T-helper 1 cell treated with Interleukin-12 subunit alpha and Interleukin-12 subunit beta and Interleukin-4 antibody, amounts not matched to agents 30 ng/mL and 1 ng/mL, for 36 hours (primary cell): ENCODE data around the gene PPDPF. TPM values are rescaled to one million over a fixed set of nuclear protein-coding genes. Genes with fewer than 3 reads are reported as not detected.

ENCODE experiments used
- intact Hi-C: fragments of 100-400 bp; cut with micrococcal nuclease; formaldehyde crosslinking; loops from one replicate; pipeline ENCODE4 v1.15.1; 2024
- total RNA-seq: library from RNA; stranded (reverse); gene quantifications from 2 replicates; pipeline ENCODE4 v1.2.3, GENCODE V29; 2022

The PPDPF gene
- total RNA-seq, 1 donor from 2014 or later = 141 TPM

GRCh38 chr20:63536241-63536977, 15.8 kb downstream of the PPDPF start:
- intact Hi-C loops = loop anchor here (2.0 to 5.0 kb wide), 4 partner anchors 44 to 546 kb away; partner anchors contain the start of genes LKAAEAR1 and OPRL1

- intact Hi-C loops = loop anchor here (1.0 to 5.0 kb wide), 9 partner anchors 16 to 545 kb away; partner anchors contain the start of genes LKAAEAR1, OPRL1, PPDPF and RTEL1
These were observed 16.5 kb downstream of the PPDPF start, which contains the start of gene PTK6 for GRCh38 chr20:63536997-63537524. Gene PTK6 (minus strand): TSS chr20:63537376. CDS start chr20:63537314, 62 bp downstream.

GRCh38 chr20:63537525-63538203, 17.1 kb downstream of the PPDPF start:
- intact Hi-C loops = loop anchor here (1.0 to 5.0 kb wide), 15 partner anchors 16 to 545 kb away; partner anchors contain the start of genes LKAAEAR1, OPRL1, PPDPF and RTEL1

- intact Hi-C loops = loop anchor here (1.0 to 5.0 kb wide), 9 partner anchors 42 to 544 kb away; partner anchors contain the start of genes LKAAEAR1 and OPRL1
These were observed 17.9 kb downstream of the PPDPF start for GRCh38 chr20:63538204-63539091.

- intact Hi-C loops = loop anchor here (2.0 to 5.0 kb wide), 4 partner anchors 258 to 543 kb away; partner anchors contain the start of genes LKAAEAR1 and OPRL1
These were observed 18.5 kb downstream of the PPDPF start for GRCh38 chr20:63539092-63539430.

- intact Hi-C loops = loop anchor here (2.0 to 5.0 kb wide), 4 partner anchors 258 to 543 kb away; partner anchors contain the start of genes LKAAEAR1 and OPRL1
These were observed 19.1 kb downstream of the PPDPF start for GRCh38 chr20:63539441-63540370.

DNA sequence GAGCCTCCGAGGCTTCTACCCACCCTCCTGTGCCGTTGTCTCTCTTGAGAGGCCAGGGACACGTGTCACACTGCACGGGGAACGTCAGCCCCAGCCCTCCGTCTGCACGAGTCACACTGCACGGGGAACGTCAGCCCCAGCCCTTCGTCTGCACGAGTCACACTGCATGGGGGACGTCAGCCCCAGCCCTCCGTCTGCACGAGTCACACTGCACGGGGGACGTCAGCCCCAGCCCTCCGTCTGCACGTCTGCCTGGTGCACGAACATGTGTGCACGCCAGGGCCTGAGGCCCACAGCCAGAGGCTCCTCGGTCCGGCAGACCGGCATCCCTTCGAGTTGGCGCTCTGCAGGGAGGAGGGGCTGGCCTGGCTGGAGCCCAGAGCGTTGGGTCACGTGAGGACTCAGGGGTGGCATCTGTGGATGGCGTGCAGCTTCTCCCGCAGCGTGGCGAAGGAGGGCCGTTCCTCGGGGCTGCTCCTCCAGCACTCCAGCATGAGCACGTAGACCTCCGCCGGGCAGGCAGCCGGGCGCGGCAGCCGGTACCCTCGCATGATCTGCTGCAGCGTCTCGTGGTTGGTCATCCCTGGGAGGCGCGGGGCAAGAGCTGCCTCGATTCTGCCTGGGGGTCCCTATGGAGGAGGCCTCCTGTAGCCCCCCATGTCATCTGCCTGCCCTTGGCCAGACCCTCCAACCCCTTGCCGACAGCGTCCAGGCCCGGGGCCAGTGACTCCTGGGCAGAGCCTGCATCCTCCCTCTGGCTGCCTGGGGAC, 20.0 kb downstream of the PPDPF start:
- intact Hi-C loops = no loop called here

- intact Hi-C loops = no loop called here
These were observed 20.8 kb downstream of the PPDPF start for GRCh38 chr20:63541371-63541770.

GRCh38 chr20:63542031-63542559, 21.5 kb downstream of the PPDPF start:
- intact Hi-C loops = no loop called here

DNA sequence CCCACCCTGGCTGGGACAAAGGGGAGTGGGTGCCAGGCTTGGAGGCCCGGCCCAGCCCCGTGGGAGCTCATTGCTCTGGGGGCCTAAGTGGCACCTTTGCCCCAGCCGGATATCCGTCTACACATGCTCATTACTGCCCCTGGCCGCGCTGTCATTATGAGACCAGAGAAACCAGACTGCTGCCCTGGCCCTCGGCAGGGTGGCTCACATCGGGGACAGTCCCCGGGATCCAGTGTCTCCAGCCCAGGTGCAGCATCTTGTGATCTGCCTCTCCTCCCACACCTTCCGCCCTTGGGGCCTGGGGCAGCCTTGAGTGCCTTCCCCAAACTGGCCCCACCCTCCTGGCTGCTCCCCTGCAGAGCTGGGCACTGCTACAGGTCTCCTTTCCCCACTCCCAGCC, 22.1 kb downstream of the PPDPF start:
- intact Hi-C loops = no loop called here

DNA sequence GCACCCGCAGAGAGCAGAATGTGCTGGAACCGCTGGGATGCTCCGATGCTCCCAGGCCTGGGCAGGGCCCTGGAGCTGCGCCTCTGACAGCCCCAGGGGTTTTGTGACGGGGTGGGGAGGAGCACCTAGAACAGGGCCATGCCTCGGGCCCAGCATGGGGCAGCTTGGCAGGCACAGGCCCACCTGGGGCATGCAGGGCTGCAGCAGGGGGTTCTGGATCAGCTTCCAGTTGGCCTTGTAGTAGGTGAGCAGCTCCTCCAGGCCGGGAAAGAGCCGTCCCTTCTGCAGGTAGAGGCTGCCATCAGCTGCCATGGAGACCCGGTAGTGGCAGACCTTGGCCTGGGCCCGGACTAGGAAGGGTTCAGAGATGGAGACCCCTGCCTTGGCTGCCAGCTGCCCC, 22.6 kb downstream of the PPDPF start:
- intact Hi-C loops = no loop called here

- intact Hi-C loops = no loop called here
These were observed 23.2 kb downstream of the PPDPF start for GRCh38 chr20:63543733-63544132.

- intact Hi-C loops = no loop called here
These were observed 23.8 kb downstream of the PPDPF start for GRCh38 chr20:63544241-63544957.

- intact Hi-C loops = no loop called here
These were observed 24.5 kb downstream of the PPDPF start for GRCh38 chr20:63544958-63545516.

GRCh38 chr20:63545814-63546213, 25.2 kb downstream of the PPDPF start:
- intact Hi-C loops = no loop called here

GRCh38 chr20:63546256-63546955, 25.8 kb downstream of the PPDPF start:
- intact Hi-C loops = no loop called here
